ENCODE measurements around the gene ZNF503. TPM values are rescaled to one million over a fixed set of nuclear protein-coding genes. Genes with fewer than 3 reads are reported as not detected.

The ZNF503 gene
- total RNA-seq, 1 donor from 2014 or later, result 8.9 TPM

DNA sequence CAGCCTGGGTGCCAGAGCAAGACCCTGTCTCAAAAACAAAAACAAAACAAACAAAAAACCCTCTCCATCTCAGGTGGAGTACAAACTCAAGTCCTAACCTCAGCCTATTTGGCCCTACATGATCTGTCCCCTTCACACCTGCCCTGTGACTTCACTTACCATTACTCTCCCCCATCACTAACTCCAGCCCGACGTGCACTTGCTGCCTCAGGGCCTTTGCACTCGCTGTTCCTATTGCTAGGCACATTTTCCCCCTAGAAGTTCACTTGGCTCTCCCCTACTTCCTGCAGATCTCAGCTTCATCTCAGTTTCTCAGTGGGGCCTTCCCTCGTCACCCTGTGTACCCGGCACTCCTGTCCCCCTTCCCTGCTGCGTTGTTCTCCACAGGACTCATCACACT, 21.3 kb upstream of the ZNF503 start:
- Mint-ChIP-seq H3K4me1 (ENCODE audit: unreplicated experiment) (peaks cover 4% of the 10 kb centered on the region), H3K9me3 (ENCODE audit: unreplicated experiment) (no peaks in the 10 kb centered on the region), H3K27ac (ENCODE audit: unreplicated experiment) (no peak overlapping the region), H3K27me3 (ENCODE audit: unreplicated experiment) (peaks cover 10% of the 10 kb centered on the region), H3K4me3 (ENCODE audit: unreplicated experiment) (peak overlapping the region; percentile 18), H3K36me3 (ENCODE audit: low read depth, unreplicated experiment) (peaks cover 4% of the 10 kb centered on the region)
- no peak for DNase-seq (ENCODE audit: low spot score)
- TF ChIP-seq CTCF (IDR thresholded peaks at IDR 0.05; ENCODE audit: unreplicated experiment), result no peak

- Mint-ChIP-seq H3K27ac (ENCODE audit: unreplicated experiment) (no peak overlapping the region), H3K4me1 (ENCODE audit: unreplicated experiment) (no peaks in the 10 kb centered on the region), H3K27me3 (ENCODE audit: unreplicated experiment) (peaks cover 16% of the 10 kb centered on the region), H3K4me3 (ENCODE audit: unreplicated experiment) (no peak overlapping the region), H3K36me3 (ENCODE audit: low read depth, unreplicated experiment) (peaks cover 4% of the 10 kb centered on the region), H3K9me3 (ENCODE audit: unreplicated experiment) (no peaks in the 10 kb centered on the region)
- no peak for TF ChIP-seq CTCF (IDR thresholded peaks at IDR 0.05; ENCODE audit: unreplicated experiment)
- no peak for DNase-seq (ENCODE audit: low spot score)
Measured at GRCh38 chr10:75418712-75419111, 17.1 kb upstream of the ZNF503 start.

DNA sequence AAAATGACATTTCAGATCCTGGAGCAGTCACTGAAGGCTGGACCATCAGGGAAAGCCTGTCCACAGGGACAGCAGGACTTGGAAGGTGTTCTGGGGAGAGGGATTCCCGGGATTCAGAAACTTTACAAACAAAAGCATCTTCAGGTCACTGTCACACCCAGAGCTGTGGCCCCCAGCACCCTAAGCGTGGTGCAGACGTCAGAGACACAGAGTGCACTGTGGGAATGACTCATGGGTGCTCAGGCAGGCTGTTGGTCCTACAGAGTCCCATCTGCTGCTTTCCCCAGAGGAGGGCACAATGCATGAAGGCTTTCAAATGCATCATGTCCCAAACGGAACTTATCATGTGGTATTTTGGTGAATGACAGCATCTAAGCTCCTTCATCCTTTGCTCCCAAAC, 16.7 kb upstream of the ZNF503 start:
- TF ChIP-seq CTCF (IDR thresholded peaks at IDR 0.05; ENCODE audit: unreplicated experiment), result no peak
- no peak for DNase-seq (ENCODE audit: low spot score)
- Mint-ChIP-seq H3K27me3 (ENCODE audit: unreplicated experiment) (peaks cover 16% of the 10 kb centered on the region), H3K4me3 (ENCODE audit: unreplicated experiment) (no peak overlapping the region), H3K27ac (ENCODE audit: unreplicated experiment) (no peak overlapping the region), H3K4me1 (ENCODE audit: unreplicated experiment) (no peaks in the 10 kb centered on the region), H3K36me3 (ENCODE audit: low read depth, unreplicated experiment) (peaks cover 4% of the 10 kb centered on the region), H3K9me3 (ENCODE audit: unreplicated experiment) (no peaks in the 10 kb centered on the region)

DNA sequence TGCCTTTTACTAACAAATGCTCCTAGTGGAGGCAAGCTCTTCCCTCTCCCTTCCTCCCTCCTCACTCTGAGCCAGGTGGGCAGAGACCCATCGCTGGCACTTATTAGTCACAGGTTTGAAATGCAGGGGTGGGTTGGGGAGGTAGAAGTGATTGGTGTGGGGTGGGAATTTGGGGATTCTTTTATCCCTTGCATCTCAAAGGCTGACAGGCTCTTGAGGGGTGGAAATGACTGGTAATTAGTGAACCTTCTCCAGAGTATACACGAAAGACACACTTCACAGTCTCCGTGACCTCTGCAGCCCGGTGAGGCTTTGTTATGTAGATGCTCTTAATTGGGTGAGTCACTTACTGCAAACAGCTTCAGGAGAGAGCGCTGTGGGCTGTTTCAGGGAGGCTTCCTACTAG, 16.0 kb upstream of the ZNF503 start:
- no peak for TF ChIP-seq CTCF (IDR thresholded peaks at IDR 0.05; ENCODE audit: unreplicated experiment)
- H3K27me3 Mint-ChIP-seq (ENCODE audit: unreplicated experiment), result peaks cover 16% of the 10 kb centered on the region
- no peaks in the 10 kb centered on the region for H3K9me3 Mint-ChIP-seq (ENCODE audit: unreplicated experiment)
- no peak overlapping the region for H3K27ac Mint-ChIP-seq (ENCODE audit: unreplicated experiment)
- H3K36me3 Mint-ChIP-seq (ENCODE audit: low read depth, unreplicated experiment), result peaks cover 4% of the 10 kb centered on the region
- no peak overlapping the region for H3K4me3 Mint-ChIP-seq (ENCODE audit: unreplicated experiment)
- no peak for DNase-seq (ENCODE audit: low spot score)
- H3K4me1 Mint-ChIP-seq (ENCODE audit: unreplicated experiment), result no peaks in the 10 kb centered on the region

DNA sequence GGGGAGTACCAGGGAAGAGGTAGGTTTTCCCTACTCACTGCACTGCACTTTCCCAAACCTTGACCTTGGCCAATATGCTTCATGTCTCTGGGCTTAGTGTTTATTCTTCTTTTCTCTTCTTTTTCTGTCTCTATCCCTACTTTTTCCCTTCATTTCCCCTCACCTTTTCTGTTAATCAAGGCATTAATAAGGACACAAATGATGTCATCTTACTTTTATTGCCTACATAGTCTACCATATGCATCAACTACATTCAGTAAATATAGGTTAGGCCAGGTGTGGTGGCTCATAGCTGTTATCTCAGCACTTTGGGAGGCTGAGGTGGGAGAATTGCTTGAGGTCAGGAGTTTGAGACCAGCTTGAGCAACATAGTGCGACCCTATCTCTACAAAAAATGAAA, 13.0 kb upstream of the ZNF503 start:
- Mint-ChIP-seq H3K4me1 (ENCODE audit: unreplicated experiment) (peaks cover 15% of the 10 kb centered on the region), H3K27ac (ENCODE audit: unreplicated experiment) (no peak overlapping the region), H3K36me3 (ENCODE audit: low read depth, unreplicated experiment) (peaks cover 4% of the 10 kb centered on the region), H3K4me3 (ENCODE audit: unreplicated experiment) (no peak overlapping the region), H3K27me3 (ENCODE audit: unreplicated experiment) (peaks cover 17% of the 10 kb centered on the region), H3K9me3 (ENCODE audit: unreplicated experiment) (no peaks in the 10 kb centered on the region)
- no peak for TF ChIP-seq CTCF (IDR thresholded peaks at IDR 0.05; ENCODE audit: unreplicated experiment)
- no peak for DNase-seq (ENCODE audit: low spot score)
